ENCODE results near the gene KCTD2. TPM values are rescaled to one million over a fixed set of nuclear protein-coding genes. Genes with fewer than 3 reads are reported as not detected.
A peak's percentile ranks its signal among the peaks of the same experiment; 100 is the strongest.

The KCTD2 gene
- total and polyA plus RNA-seq, 2 of the 13 experiments (the other 11 are each of a cell fraction or from before 2014, with no cell fraction given), result 28.3 to 32.6 TPM

DNA sequence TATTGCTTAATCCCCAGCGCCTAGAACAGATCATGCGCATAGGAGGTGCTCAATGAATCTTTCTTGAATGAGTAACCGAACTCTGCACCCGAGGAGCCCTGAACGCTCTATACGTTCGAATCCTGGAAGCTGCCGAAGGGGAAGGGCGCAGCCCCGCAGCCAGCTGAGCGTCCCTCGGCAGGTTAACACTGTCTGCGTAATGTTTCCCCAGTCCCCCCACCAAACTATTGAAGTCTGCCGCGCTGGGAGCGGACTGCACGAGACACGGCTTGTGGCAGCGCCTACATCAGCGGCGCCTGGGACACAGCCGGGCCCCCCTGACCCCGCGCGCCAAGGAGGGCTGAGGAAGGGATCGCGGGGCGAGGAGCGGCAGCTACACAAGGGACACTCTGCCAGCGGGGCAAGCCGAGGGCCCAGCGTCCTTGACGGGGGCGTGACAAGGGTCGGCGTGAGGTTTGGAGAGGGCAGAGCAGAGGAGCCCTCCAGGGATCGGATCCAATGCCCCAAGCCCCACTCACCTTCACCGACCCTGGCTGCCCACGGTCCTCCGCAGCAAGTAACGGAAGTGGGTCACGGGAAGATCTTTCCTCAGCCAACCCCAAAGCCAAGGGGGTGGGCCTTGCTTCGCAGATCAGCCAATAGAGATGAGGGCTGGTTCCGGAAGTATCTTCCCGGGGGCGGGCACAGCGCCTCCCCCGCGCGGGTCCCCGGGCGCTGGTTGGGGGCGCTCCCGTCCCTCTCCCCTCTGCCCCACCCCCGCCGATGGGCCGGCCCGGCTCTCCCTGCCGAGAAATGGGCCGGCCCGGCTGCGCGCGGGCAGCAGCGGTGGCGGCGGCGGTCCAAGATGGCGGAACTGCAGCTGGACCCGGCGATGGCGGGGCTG is at the start of gene KCTD2, which contains the start of gene ATP5PD (continued):
- TF ChIP-seq, protein P1, sequence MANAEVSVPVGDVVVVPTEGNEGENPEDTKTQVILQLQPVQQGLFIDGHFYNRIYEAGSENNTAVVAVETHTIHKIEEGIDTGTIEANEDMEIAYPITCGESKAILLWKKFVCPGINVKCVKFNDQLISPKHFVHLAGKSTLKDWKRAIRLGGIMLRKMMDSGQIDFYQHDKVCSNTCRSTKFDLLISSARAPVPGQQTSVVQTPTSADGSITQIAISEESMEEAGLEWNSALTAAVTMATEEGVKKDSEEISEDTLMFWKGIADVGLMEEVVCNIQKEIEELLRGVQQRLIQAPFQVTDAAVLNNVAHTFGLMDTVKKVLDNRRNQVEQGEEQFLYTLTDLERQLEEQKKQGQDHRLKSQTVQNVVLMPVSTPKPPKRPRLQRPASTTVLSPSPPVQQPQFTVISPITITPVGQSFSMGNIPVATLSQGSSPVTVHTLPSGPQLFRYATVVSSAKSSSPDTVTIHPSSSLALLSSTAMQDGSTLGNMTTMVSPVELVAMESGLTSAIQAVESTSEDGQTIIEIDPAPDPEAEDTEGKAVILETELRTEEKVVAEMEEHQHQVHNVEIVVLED (CRISPR knock-in tag; IDR thresholded peaks at IDR 0.05; ENCODE audit: borderline replicate concordance), result peak; percentile 74
- TF ChIP-seq ZFP41 (CRISPR knock-in tag; IDR thresholded peaks at IDR 0.05; ENCODE audit: borderline replicate concordance) (no peak), EHMT2 (IDR thresholded peaks at IDR 0.05; ENCODE audit: borderline replicate concordance, low read depth, low read length) (no peak), NFIC (IDR thresholded peaks at IDR 0.05; ENCODE audit: low read length) (no peak), MAFK (conservative IDR thresholded peaks at IDR 0.05 in 1 of 2, IDR thresholded peaks at IDR 0.05 in 1 of 2; ENCODE audit: low read length in 2 of 2) (no peak), MTA3 (CRISPR knock-in tag; IDR thresholded peaks at IDR 0.05) (no peak), ZMAT3 (CRISPR knock-in tag; conservative IDR thresholded peaks at IDR 0.05) (peak; percentile 93), TAF15 (IDR thresholded peaks at IDR 0.05; ENCODE audit: low read depth, low read length, poor library complexity, severe bottlenecking) (no peak), ZNF616 (CRISPR knock-in tag; IDR thresholded peaks at IDR 0.05; ENCODE audit: low read depth) (peak; percentile 90), ZNF260 (CRISPR knock-in tag; IDR thresholded peaks at IDR 0.05; ENCODE audit: borderline replicate concordance, low read depth) (0 out of 2 replicates have a peak, but pooled peaks have one; percentile 45), NR3C1 (CRISPR knock-in tag; IDR thresholded peaks at IDR 0.05) (no peak), MBNL3 (CRISPR knock-in tag; conservative IDR thresholded peaks at IDR 0.05) (no peak), ZNF343 (CRISPR knock-in tag; IDR thresholded peaks at IDR 0.05) (peak; percentile 89)
- TF ChIP-seq, protein P2, sequence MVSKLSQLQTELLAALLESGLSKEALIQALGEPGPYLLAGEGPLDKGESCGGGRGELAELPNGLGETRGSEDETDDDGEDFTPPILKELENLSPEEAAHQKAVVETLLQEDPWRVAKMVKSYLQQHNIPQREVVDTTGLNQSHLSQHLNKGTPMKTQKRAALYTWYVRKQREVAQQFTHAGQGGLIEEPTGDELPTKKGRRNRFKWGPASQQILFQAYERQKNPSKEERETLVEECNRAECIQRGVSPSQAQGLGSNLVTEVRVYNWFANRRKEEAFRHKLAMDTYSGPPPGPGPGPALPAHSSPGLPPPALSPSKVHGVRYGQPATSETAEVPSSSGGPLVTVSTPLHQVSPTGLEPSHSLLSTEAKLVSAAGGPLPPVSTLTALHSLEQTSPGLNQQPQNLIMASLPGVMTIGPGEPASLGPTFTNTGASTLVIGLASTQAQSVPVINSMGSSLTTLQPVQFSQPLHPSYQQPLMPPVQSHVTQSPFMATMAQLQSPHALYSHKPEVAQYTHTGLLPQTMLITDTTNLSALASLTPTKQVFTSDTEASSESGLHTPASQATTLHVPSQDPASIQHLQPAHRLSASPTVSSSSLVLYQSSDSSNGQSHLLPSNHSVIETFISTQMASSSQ (IDR thresholded peaks at IDR 0.05; ENCODE audit: low read depth), result no peak
- TF ChIP-seq, protein P2 (CRISPR knock-in tag; IDR thresholded peaks at IDR 0.05; ENCODE audit: borderline replicate concordance), result peak; percentile 71
- TF ChIP-seq, protein P3, sequence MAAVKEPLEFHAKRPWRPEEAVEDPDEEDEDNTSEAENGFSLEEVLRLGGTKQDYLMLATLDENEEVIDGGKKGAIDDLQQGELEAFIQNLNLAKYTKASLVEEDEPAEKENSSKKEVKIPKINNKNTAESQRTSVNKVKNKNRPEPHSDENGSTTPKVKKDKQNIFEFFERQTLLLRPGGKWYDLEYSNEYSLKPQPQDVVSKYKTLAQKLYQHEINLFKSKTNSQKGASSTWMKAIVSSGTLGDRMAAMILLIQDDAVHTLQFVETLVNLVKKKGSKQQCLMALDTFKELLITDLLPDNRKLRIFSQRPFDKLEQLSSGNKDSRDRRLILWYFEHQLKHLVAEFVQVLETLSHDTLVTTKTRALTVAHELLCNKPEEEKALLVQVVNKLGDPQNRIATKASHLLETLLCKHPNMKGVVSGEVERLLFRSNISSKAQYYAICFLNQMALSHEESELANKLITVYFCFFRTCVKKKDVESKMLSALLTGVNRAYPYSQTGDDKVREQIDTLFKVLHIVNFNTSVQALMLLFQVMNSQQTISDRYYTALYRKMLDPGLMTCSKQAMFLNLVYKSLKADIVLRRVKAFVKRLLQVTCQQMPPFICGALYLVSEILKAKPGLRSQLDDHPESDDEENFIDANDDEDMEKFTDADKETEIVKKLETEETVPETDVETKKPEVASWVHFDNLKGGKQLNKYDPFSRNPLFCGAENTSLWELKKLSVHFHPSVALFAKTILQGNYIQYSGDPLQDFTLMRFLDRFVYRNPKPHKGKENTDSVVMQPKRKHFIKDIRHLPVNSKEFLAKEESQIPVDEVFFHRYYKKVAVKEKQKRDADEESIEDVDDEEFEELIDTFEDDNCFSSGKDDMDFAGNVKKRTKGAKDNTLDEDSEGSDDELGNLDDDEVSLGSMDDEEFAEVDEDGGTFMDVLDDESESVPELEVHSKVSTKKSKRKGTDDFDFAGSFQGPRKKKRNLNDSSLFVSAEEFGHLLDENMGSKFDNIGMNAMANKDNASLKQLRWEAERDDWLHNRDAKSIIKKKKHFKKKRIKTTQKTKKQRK (IDR thresholded peaks at IDR 0.05; ENCODE audit: low read length), result peak; percentile 78
- TF ChIP-seq, protein P4, sequence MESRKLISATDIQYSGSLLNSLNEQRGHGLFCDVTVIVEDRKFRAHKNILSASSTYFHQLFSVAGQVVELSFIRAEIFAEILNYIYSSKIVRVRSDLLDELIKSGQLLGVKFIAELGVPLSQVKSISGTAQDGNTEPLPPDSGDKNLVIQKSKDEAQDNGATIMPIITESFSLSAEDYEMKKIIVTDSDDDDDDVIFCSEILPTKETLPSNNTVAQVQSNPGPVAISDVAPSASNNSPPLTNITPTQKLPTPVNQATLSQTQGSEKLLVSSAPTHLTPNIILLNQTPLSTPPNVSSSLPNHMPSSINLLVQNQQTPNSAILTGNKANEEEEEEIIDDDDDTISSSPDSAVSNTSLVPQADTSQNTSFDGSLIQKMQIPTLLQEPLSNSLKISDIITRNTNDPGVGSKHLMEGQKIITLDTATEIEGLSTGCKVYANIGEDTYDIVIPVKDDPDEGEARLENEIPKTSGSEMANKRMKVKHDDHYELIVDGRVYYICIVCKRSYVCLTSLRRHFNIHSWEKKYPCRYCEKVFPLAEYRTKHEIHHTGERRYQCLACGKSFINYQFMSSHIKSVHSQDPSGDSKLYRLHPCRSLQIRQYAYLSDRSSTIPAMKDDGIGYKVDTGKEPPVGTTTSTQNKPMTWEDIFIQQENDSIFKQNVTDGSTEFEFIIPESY (CRISPR knock-in tag; IDR thresholded peaks at IDR 0.05), result peak; percentile 54; the same call in 1 of the 2 replicates

All from HepG2 (cell line).